ES-I3 (cell line): Measurements from ENCODE around the gene POU5F2.

Source experiments
- H3K36me3 ChIP-seq: 2 replicates; pipeline ENCODE4 v1.6.1; 2013; ENCODE audit warnings: mild to moderate bottlenecking, low read length, control low read depth, moderate library complexity; ENCODE audit not compliant: insufficient read depth
- H3K4me1 ChIP-seq: 2 replicates; pipeline ENCODE4 v1.6.1; 2013; ENCODE audit warnings: mild to moderate bottlenecking, control low read depth, low read length; ENCODE audit not compliant: insufficient read depth
- H3K9ac ChIP-seq: 2 replicates; pipeline ENCODE4 v1.6.1; 2013; ENCODE audit warnings: low read depth, mild to moderate bottlenecking, low read length, moderate library complexity
- H3K9me3 ChIP-seq: 2 replicates; pipeline ENCODE4 v1.6.1; 2013; ENCODE audit warnings: mild to moderate bottlenecking, low read length, moderate library complexity; ENCODE audit not compliant: control insufficient read depth, insufficient read depth

Gene POU5F2

GRCh38 chr5:93726595-93726994 lies 14.8 kb downstream of the POU5F2 start:
- Histone ChIP-seq H3K4me1 (peaks cover 9% of the 10 kb centered on the region; the same call in 1 of the 2 replicates), H3K9ac (no peak overlapping the region), H3K36me3 (no peaks in the 10 kb centered on the region), H3K9me3 (no peaks in the 10 kb centered on the region)

DNA sequence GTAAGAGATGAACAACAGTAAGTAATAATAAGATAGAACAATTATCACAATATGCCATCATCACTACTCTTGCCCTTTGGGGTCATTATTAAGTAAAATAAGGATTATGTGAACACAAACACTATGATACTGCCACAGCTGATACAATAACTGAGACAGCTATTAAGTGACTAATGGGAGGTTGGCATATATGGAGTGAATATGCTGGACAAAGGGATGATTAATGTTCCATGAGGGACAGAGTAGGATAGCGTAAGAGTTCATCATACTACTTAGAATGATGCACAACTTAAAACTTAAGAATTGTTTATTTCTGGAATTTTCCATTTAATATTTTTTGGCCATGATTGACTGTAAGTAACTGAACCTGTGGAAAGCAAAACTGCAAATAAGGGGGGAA lies 16.6 kb downstream of the POU5F2 start:
- H3K4me1 ChIP-seq: peaks cover 9% of the 10 kb centered on the region; the same call in 1 of the 2 replicates
- no peaks in the 10 kb centered on the region for H3K9me3 ChIP-seq
- no peaks in the 10 kb centered on the region for H3K36me3 ChIP-seq
- H3K9ac ChIP-seq: no peak overlapping the region

DNA sequence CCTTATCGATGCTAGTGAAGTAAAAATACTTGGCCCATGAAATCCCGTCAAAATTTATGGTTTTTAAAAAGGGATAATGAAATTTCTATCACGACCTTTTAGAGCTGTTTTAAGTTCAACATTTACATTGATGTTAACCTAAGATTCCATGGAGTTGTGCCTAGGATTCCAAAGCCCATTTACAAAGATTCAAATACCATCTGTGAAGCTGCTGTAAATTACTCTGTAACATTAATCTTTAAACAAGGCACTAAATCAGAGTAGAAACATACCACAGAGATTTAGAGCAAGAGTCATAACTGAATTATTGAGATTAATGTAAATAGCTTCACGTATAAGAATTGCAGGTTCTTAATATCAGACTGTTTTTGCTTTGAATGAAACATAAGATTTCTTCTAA lies 17.7 kb downstream of the POU5F2 start:
- Histone ChIP-seq H3K4me1 (peaks cover 9% of the 10 kb centered on the region; the same call in 1 of the 2 replicates), H3K9ac (no peak overlapping the region), H3K36me3 (no peaks in the 10 kb centered on the region), H3K9me3 (no peaks in the 10 kb centered on the region)

DNA sequence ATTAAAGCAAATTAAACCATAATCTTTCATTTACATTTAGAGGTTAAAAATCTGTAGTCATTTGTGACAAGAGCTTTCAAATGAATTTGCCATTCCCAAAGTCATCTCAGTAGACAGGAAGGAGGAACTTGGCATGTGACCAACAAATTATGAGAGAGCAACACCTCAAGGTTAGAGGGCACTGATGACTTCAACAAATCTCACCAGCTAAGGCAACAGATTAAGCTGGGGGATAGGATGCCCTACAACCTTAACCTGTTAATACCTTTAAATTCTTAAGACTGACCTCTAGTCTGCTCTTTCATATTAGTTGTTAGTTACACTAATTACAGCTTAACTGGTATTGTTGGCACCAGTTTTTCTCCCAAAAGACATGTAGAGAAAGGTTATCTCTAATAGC lies 18.4 kb downstream of the POU5F2 start:
- Histone ChIP-seq H3K9me3 (no peaks in the 10 kb centered on the region), H3K9ac (no peak overlapping the region), H3K4me1 (peaks cover 9% of the 10 kb centered on the region; the same call in 1 of the 2 replicates)

DNA sequence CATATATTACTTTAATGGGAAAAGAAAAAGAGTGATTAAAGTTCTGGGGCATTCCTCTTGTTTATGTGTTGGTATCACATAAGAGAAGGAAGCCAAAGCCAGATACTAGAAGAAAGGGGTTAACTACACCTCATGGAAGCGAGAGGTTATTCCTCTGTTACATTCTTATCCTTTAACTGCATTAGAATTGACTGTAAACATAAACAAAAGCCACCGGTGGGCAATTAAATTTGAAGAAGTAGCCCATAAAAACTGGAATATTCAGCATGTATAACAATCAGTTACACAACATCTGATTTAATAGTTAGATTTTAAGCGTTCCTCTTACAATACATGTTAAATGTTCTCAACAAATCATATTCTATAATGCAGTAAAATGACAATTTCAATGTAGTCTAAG lies 18.8 kb downstream of the POU5F2 start:
- H3K9ac ChIP-seq: no peak overlapping the region
- H3K36me3 ChIP-seq: no peaks in the 10 kb centered on the region
- peaks cover 9% of the 10 kb centered on the region; the same call in 1 of the 2 replicates for H3K4me1 ChIP-seq
- no peaks in the 10 kb centered on the region for H3K9me3 ChIP-seq

More for the DNA sequence above, 18.4 kb downstream of the POU5F2 start:
- no peaks in the 10 kb centered on the region for H3K36me3 ChIP-seq

DNA sequence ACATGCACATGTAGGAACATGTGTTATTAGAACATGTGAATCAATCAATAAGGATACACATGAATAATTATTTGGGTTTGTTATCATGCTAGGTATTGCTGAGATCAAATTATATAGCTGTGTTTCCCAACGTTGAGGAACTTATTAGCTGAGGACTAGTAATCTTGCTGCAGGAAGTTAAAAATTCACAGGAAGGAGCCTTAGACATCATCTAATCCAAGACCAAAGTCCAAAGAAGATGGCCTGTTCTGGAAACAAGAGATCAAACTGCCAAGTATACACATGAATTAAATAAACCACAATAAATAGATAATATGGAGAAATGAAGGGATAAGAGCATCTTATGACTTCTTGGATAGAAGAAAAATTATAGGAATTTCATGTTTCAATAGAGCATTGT lies 19.9 kb downstream of the POU5F2 start:
- H3K36me3 ChIP-seq: no peaks in the 10 kb centered on the region
- peaks cover 9% of the 10 kb centered on the region; the same call in 1 of the 2 replicates for H3K4me1 ChIP-seq
- H3K9ac ChIP-seq: no peak overlapping the region
- no peaks in the 10 kb centered on the region for H3K9me3 ChIP-seq

GRCh38 chr5:93721071-93721470 lies 20.3 kb downstream of the POU5F2 start:
- Histone ChIP-seq H3K36me3 (no peaks in the 10 kb centered on the region), H3K4me1 (peaks cover 9% of the 10 kb centered on the region; the same call in 1 of the 2 replicates), H3K9me3 (no peaks in the 10 kb centered on the region), H3K9ac (no peak overlapping the region)

DNA sequence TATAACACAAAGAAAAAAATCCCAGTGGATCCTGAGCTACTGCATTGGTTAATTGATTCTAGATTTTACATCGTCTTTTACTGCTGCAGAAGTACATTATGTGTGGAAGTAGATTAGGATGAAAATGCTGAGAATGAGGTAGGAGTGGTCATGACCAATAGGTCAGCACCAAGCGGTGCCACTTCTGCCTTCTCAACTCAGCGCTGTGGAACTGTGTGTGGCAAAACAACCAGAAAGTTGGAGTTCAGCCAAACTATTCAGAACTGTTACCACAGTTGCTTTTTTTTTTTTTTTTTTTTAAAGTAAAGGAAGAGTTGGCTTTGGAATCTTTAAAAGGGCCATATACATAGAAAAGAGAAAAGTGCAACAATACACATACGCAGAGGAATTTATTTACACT lies 24.2 kb downstream of the POU5F2 start:
- Histone ChIP-seq H3K9ac (no peak overlapping the region), H3K36me3 (no peaks in the 10 kb centered on the region), H3K4me1 (no peaks in the 10 kb centered on the region; the same call in 1 of the 2 replicates), H3K9me3 (no peaks in the 10 kb centered on the region)

DNA sequence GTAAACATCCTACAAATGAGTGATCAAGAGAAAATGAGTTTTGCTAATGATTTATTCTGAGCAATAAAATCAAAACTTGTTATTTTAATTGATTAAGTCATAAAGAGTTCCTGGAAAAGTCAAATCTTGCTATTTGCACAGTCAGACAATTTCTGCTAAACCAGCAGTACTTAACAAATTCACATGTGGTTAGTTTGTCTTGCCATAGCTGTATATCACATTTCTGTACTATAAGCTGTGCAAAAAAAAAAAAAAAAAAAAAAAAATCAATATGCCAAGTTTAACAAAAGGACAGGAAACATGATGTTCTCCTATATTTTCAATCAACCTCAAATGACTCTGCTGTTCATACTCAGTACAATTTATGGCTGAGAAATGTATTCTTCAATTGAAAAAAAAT lies 24.9 kb downstream of the POU5F2 start:
- no peaks in the 10 kb centered on the region for H3K36me3 ChIP-seq
- no peaks in the 10 kb centered on the region for H3K4me1 ChIP-seq
- no peaks in the 10 kb centered on the region for H3K9me3 ChIP-seq
- no peak overlapping the region for H3K9ac ChIP-seq

- no peaks in the 10 kb centered on the region for H3K9me3 ChIP-seq
- no peaks in the 10 kb centered on the region for H3K4me1 ChIP-seq
- H3K9ac ChIP-seq: no peak overlapping the region
- H3K36me3 ChIP-seq: no peaks in the 10 kb centered on the region
Observed at GRCh38 chr5:93715761-93716160, 25.6 kb downstream of the POU5F2 start.

GRCh38 chr5:93715327-93715726 lies 26.1 kb downstream of the POU5F2 start:
- no peaks in the 10 kb centered on the region for H3K36me3 ChIP-seq
- H3K9ac ChIP-seq: no peak overlapping the region
- H3K4me1 ChIP-seq: no peaks in the 10 kb centered on the region
- H3K9me3 ChIP-seq: no peaks in the 10 kb centered on the region

- Histone ChIP-seq H3K9me3 (no peaks in the 10 kb centered on the region), H3K4me1 (no peaks in the 10 kb centered on the region), H3K36me3 (no peaks in the 10 kb centered on the region), H3K9ac (no peak overlapping the region)
Observed at GRCh38 chr5:93708442-93708841, 33.0 kb downstream of the POU5F2 start.

DNA sequence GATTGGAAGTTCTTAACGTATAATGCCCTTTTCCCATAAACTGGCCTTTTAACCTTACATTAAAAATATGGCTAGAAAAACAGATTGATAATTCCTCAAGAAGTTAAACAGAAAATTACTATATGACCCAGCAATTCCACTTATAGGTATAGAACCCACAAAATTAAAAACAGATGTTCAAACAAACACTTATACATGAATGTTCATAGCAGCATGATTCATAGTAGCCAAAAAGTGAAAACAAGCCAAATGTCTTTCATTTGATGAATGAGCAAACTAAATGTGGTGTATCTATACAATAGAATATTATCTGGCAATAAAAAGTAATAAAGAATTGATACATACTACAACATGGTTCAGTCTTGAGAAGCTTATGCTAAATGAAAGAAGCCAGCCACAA lies 35.5 kb downstream of the POU5F2 start:
- Histone ChIP-seq H3K9me3 (no peaks in the 10 kb centered on the region), H3K4me1 (no peaks in the 10 kb centered on the region), H3K36me3 (no peaks in the 10 kb centered on the region), H3K9ac (no peak overlapping the region)

DNA sequence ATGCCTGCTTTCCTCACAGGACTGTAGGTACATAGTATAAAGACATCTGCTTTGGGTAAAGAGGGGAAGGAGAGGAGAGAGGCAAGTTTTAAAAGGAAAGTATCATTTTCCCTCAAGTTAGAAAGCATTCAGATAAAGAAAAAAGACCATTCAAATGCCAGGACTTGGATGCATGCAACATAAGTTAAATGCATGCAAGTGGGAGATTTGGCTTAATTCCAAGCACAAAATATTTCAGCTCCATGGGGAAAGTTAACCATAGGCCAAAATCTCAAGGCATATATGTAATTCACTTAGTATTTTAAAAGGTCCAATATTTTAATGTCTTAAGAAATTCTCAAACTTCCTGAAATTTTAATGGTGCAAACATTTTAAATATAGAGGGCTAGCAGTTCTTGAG lies 36.4 kb downstream of the POU5F2 start:
- Histone ChIP-seq H3K9me3 (no peaks in the 10 kb centered on the region), H3K9ac (no peak overlapping the region), H3K36me3 (no peaks in the 10 kb centered on the region), H3K4me1 (no peaks in the 10 kb centered on the region)

- no peak overlapping the region for H3K9ac ChIP-seq
- no peaks in the 10 kb centered on the region for H3K9me3 ChIP-seq
Observed at GRCh38 chr5:93691997-93692396, 49.4 kb downstream of the POU5F2 start.

More at GRCh38 chr5:93691997-93692396, 49.4 kb downstream of the POU5F2 start:
- H3K36me3 ChIP-seq: no peaks in the 10 kb centered on the region
- H3K4me1 ChIP-seq: no peaks in the 10 kb centered on the region
